HG03439 (cell line): ENCODE results near the gene GHR.

Experiments
- ATAC-seq: cut with Tn5 transposase; IDR thresholded peaks from one replicate; pipeline ENCODE4 v1.9.1; 2021; ENCODE audit warnings: mild to moderate bottlenecking, moderate library complexity; ENCODE audit not compliant: unreplicated experiment

GHR gene

DNA sequence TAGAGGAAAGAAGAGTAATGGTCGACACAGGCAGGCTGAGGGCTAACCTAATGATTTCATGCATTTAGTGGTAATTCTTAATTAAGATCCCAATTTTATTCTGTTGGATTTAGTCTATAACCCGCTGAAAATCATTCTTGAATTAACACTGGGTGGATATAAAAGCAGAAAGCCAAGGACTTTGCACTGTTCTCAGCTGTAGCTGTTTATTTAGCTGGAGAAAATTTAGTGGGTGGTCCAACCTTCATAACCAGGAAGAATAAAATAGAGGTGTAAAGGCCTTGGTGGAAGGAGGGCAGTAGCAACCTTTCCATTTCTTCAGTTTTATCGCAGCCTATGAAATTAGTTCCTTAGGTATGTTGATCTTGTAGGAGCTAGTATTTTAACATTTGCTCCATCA, 92.3 kb downstream of the GHR start:
- no peak for ATAC-seq

DNA sequence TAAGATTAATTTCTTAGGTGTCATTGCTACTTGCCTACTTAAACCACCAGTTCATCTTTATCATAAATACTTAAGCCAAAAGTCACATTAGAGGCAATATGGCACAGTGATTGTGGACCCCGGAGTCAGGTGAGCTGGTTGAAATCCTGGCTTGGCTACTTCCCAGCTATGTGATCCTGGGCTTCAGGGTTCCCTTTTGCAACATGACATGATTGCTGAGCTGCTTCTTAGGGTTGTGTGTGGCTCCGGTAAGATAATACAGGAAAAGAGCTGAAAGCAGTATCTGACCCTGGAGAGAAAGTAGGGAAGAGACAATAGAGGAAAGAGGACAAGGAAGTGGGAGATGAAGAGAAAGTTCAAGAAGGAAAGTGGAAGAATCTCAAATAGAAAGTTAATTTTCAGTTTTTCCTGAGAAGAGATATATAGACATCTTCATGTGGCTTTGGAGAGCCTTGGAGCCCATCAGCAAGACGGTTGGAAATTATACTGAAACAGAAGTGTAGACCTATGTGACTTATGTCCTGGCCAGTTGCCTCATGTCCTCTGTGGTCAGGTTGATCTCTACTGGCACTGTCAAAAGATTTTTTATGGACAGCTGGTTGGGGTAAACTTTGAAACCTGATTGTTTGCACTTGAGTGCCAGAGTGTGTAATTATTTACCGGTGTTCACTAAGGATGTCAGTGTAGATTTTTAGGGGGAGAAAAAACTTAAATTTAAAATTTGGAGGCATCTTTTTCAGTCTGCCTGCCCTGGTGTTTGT, 93.2 kb downstream of the GHR start:
- no peak for ATAC-seq

DNA sequence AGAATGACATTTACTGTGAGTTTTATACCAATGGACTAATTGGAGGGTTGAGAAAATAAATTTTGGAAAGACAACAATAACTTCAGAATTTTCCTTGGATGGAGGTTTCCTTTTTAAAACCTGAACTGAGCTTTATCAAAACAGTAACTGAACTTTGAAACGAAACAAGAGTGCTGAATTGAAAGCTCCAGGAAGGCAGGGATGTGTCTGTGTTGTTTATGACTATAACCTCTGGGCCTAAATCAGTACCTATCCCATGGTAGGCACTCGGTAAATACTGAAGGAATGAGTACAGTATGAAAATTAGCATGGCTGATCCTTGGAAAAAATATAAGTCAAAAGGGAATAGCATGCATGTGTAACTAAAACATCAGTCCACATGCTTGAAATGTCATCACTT, 93.9 kb downstream of the GHR start:
- no peak for ATAC-seq

DNA sequence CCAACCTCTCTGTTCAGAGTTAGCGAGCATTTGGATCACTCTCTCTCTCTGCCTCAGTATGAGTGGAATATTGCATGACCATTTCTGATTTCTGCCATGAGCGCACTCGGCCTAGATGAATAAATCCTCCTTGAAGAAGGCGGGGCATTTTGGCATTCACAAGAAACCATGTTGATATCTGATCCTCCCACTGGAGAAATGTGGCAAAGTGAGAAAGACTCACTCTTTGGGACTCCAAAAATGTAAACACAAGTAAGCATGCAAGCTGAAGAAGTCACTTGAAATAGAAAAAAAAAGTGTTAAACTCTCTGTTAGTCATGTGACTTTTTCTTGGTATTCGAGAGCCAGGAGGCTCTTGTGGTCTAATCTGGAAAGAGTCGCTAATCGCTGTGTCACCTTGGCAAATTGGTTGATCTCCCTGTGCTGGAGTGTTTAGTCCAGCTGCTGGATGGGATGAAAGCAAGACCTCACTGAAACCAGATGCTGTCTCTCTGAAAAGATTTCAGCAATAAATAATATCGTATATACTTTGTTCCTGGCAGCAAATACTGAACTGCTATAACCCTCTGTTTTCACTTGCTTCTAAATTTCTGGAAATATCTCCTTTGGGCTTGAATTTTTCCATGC, 95.5 kb downstream of the GHR start:
- no peak for ATAC-seq

DNA sequence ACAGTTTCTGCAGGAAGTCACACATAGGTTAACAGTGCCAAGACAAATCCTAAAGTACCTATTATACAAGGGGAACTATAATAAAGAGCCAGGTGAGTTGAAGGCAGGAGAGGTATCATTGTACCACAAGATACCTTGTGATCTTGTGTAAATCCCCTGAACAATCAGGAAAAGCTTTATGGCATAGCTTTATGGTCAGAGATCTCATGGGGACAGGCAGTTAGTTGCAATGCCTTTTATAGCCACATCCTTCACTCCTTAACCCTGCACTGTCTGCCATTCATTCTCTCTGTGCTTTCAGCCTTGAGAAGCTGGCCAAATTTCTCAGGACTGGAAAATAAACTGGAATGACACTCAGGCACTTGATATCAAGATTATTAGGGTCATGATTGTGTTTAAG, 97.0 kb downstream of the GHR start:
- no peak for ATAC-seq

DNA sequence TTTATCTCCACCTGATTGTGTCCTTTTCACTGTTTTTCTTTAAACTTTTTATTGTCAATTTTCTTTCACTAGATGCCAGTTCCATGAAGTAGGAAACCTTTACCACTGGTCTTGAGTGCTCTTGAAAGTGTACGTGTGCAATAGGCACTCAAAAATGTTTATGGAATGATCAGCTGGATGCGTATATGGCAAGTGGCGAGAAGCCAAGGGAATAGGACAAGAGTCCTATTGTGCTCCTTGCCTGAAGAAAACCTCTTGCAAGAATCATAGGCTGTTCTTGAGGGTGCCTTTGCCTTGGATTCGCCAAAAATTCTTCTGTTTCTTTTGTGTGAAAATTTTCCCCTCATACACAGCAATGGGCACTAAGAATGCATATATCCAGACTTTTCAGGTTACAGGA, 97.7 kb downstream of the GHR start:
- no peak for ATAC-seq

DNA sequence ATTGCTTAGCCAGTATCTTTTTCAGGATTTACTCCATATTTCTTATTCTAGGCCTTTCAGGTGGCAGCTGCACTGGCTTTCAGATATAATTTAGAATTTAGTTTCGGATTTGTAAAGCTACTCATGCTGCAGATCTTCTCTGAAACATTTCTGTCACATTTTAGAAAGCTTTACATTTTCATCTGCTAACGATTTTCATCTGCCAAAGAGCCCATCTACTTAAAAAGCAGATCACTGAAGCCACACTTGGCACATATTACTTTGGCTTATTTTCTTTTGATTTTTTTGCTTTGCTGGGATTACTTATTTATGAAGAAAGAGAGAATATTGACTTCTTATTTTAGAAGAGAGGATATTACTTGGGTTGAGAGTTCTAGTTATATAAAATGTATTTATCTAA, 98.2 kb downstream of the GHR start:
- ATAC-seq: no peak

DNA sequence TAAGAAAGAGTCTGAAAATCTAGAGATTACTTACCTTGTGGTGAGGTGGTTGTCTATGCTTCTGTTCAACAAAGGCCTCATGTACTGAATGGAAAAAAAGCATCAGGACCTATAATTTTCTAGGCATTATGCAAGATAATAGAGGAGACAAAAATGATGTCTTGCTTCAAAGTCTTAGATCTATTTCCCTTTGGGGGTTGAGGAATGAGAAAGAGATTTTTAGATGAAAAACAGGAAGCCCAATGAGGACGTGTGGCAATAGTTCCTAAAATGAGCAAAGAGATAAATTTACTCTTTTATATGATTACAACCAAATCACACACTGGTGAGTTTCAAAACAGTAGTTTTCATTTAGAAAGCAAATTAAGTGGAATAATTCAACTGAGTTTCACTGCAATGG, 99.5 kb downstream of the GHR start:
- ATAC-seq: no peak

DNA sequence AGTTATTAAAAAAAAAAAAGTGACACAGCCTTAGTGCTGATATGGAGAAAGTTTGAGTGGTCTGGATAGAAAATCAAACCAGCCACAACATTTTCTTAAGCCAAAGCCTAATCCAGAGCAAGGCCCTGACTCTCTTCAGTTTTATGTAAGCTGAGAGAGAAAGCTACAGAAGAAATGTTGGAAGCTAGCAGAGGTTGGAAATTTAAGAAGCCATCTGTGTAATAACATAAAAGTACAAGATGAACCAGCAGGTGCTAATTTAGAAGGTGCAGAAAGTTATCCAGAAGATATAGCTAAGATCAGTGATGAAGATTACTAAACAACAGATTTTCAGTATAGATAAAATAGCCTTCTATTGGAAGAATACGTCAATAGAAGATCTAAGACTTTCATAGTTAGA, 102.9 kb downstream of the GHR start:
- no peak for ATAC-seq

DNA sequence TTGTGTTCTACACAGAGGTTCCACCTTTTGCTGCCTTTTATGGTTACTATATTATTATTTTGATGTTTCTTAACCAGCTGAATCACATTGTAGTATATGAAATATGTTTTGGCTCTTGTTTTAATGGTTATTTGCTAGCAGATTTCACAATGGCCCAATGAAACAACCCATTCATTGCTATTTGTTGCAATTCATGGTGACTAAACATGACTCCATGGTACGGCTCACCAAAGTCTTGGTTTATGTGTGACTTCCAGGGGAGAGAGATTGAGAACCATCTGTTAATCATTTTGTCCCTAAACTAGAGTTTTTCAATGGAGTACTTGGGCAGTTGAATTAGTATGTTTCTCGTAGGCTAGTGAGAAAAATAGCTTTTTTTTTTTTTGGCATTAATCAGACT, 108.4 kb downstream of the GHR start:
- ATAC-seq: no peak

DNA sequence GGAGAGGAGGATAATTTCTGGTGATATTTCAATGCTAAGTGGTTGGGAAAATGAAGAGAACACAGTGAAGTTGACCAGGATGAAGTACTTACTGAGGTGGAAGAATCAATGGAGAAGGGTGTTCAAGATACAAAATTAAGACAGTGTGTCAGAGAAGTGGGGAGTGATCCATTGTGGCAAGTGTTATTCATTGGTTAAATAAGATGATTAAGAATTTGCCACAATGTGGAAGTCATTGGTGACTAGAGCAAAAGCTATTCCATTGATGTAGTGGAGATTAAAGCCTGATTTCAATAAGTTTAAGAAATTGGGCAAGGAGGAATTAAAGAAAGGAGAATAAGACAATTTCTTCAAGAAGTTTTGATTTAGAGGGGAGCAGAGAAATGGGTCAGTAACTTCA, 118.9 kb downstream of the GHR start:
- ATAC-seq: no peak

DNA sequence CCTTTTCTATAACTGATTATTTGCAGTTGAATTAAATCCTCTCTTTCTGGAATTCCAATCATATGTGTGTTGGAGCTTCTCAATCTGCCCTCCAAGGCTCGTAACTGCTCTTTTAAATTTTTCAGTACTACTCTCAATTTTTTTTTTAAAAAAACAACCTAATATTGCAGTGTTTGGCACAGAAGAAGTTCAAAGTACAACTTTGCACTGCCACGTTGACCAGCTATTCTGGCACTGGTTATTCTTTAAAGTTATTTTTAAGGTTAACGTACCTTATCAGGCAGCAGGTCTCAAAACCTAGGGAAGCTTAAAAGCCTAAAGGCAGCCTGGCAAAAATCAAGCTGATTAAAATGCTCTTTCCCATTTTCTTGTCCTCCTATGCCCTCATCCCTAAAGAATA, 120.5 kb downstream of the GHR start:
- ATAC-seq: no peak

DNA sequence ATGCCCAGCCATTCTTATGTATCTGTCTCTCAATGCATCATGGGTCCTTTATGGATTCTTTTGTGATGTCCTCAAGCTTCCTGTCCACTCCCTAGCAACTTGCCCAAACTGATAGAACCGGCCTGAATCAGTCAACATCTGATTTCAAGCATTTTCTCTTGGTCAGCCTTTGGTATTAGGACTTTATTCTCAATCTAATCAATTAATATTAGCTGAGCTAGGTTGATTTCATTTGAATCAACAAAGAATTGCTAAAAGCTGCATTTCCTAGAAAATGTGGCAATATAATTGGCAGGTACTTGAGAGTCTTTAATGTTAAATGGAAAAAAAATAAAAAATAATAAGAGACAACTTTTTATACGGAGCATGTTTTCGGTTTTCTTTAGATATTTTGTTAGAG, 121.8 kb downstream of the GHR start:
- ATAC-seq: no peak

DNA sequence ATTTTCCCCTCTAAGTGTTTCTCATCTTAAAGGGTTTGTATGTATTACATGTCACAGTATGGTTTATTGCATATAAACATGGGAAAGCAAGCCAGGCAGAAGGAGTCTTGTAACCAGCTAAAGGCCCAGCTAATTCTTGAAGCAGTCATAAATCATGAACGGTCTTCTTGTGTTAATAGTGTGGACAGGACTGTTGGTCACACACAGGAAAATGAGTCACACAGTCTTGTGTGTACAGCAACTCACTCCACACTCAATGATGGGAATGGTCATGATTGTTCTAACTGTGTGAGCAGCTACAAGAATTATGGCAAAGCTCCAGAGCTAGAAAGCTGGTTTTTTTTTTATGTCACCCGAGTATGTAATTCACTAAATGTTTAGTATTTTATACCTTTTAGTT, 123.9 kb downstream of the GHR start:
- ATAC-seq: no peak

DNA sequence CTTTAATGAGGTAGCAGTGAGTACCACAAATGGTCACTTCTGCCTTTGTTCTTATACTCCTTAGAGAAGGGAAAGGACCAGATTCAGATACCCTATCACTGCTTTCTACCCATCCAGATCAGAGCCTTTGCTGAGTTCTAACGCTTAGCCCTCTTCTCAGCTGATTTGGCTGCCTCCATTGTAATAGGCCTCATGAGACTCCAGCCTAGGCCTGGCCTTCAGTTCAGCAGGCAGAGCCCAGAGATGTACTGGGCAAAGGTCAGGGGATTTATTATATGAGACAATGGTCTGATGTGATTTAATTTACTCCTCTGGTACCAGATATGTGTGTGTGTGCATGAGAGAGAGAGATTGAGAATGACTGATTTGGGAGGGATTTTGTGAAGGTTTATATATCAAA, 124.7 kb downstream of the GHR start:
- ATAC-seq: no peak

DNA sequence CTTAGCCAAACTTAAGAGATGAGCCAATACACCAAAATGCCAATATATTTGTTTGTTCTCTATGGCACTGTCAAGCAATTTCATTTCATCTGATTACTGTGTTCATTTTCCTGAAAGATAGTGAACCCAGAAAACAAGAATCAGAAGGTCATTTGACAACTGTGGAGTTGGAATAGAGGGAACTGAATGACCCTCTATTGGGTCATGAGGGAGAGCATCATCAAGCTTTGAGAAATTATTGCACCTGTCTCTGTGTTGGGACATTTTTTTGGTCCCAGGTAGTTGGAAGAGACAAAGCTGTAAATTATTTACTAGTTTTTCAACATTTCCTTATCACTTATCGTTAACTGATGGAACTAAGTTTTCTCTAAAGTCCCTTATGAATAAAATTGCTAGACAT, 129.4 kb downstream of the GHR start:
- no peak for ATAC-seq

DNA sequence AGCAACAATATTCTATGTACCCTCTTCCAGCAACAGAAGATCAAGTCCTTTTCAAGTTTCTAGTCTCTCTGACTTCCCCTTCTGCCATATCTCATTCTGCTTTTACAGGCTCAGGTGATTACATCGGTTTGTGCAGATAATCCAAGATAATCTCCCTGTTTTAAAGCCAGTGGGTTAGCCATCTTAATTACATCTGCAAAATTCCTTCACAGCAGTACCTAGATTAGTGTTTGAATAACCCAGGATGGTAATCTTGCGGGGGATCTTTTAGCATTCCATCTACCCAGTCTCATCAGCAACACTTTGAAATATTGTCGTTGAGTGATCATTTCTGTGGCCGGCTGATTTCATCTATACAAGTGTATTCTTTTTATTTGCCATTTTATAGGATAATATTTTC, 130.2 kb downstream of the GHR start:
- ATAC-seq: no peak

DNA sequence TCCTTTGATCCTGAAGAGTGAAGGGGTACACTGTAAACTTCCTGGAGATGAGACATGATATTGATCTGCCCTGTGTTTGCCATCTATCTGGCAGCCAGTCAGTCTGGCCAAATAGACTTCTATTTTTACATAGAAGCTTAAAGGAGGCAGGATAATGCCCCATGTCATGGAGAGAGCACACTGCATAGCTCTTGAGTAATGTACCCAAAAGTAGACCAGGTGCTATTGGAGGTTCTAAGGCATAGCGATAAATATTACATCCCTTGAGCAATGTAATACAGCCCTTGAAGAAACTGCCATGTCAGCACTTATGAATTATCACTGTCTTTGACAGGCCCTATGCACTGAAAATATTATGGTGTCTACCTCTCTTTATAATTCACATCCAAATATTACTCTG, 131.8 kb downstream of the GHR start:
- no peak for ATAC-seq

DNA sequence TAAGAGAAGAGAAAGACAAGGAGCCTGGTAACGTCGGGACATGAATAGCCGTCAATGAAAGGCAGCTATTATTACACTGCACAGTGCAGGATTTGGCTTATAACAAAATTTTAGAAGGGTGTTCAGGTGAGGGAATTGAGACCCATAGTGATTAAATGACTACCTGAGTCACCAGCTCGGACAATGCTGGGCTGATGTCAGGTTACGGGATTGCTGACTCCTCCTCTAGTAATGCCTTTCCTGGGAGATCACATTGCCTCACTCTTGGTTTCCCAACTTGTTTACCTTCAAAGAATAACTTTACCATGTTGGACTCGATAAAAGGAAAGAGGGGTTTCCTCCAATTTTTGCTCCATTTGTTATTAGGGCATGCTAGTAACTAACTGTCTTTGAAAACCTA, 132.6 kb downstream of the GHR start:
- no peak for ATAC-seq

DNA sequence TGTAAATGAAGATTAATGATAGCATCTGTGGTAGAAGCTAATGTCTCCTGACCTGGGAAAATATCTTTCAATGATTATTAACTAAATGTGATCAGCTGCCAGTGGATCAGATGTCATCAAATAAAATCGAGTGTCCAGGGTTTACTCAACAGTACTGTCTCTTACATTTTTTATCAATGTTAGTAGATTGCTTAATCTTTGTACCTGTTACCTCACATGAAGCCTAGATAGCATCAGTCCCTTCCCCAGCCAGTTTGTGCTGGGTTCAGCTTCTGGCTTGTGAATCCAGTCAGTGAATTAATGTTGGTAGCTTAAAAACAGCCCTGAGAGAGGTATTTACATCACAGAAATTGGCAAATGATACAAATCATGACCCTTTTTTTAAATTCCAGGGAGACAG, 134.4 kb downstream of the GHR start:
- no peak for ATAC-seq

DNA sequence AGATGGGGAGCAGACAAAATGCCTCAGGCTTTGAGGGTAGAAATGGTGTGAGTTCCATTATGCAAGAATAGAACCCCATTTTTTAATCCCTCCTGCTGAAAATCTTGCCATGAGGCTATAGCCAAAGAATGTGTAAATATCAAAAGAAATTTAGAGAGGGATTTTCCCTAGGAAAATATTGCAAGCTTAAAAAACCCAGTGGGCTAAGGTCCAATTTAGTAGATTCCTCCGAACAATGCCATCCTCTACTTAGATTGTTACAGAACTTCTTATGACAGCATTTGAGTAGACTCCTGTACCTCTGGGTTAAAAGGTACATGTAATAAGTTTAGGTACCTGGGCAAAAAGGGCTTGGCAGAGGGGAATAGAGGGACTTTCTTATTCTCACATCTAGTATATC, 138.4 kb downstream of the GHR start:
- no peak for ATAC-seq

DNA sequence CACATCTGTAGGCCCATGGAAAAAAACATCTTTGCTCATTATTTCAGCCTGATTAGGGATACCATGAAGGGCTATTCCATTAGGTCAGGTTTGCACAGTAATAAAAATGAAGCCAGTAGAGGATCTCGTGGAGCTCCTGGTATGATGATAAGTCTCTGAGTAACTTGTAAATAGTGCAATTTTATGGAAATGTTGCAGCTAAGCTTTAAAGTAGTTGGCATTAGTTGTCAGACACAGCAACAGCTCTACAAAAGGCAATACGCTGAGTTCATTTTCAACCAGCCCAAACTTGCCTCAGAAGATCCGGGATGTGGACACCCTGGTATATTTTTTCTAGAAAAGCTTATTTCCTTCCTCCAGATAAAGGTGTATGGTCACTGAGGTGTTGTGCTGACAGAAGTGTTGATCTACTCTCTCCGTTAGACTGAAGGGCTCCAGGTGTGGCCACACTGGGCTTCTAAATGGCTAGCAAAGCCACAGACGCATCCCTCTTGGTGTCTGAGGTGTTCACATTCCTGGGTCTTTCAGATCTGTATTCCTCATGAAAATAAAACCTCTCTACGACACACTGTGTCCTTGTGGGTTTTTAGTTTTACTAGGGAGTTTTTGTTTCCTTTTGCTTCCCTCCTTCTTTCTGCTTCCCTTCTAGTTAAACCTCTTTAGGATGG, 141.6 kb downstream of the GHR start:
- no peak for ATAC-seq
